ENCODE data around the gene CD320.
"Not testable (repeated sequence)": the region's sequence is repeated elsewhere in the genome, so short reads cannot be mapped to it uniquely, and the experiment has no call there.

The CD320 gene

DNA sequence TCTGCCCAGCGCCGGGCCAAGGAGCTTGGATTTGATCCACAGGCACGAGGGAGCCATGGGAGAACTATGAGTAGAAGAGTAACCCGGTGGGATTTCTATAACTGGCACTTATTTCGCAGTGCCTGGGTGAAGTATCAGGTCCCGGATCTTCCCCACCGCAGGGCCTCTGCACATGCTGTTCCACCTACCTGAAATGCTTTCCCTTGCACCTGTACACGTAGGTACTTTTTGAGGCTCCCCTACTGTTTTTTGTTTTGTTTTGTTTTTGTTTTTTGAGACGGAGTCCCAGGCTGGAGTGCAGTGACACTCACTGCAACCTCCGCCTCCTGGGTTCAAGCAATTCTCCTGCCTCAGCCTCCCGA, 35.3 kb upstream of the CD320 start:
- H3K4me3 ChIP-seq (ENCODE audit: low read depth in 1 of 2, low read length in 1 of 2): no peak overlapping the region
- TF ChIP-seq, protein P1, sequence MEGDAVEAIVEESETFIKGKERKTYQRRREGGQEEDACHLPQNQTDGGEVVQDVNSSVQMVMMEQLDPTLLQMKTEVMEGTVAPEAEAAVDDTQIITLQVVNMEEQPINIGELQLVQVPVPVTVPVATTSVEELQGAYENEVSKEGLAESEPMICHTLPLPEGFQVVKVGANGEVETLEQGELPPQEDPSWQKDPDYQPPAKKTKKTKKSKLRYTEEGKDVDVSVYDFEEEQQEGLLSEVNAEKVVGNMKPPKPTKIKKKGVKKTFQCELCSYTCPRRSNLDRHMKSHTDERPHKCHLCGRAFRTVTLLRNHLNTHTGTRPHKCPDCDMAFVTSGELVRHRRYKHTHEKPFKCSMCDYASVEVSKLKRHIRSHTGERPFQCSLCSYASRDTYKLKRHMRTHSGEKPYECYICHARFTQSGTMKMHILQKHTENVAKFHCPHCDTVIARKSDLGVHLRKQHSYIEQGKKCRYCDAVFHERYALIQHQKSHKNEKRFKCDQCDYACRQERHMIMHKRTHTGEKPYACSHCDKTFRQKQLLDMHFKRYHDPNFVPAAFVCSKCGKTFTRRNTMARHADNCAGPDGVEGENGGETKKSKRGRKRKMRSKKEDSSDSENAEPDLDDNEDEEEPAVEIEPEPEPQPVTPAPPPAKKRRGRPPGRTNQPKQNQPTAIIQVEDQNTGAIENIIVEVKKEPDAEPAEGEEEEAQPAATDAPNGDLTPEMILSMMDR (IDR thresholded peaks at IDR 0.05): no peak
- no peaks in the 10 kb centered on the region for H3K4me1 ChIP-seq (ENCODE audit: control insufficient read depth in 1 of 2, insufficient read depth in 1 of 2, low read depth in 1 of 2, low read length in 1 of 2)
- H3K27me3 ChIP-seq: peaks cover 72% of the 10 kb centered on the region
- no peak overlapping the region for H3K27ac ChIP-seq
- H3K9me3 ChIP-seq: no peaks in the 10 kb centered on the region
- H3K36me3 ChIP-seq: no peaks in the 10 kb centered on the region

DNA sequence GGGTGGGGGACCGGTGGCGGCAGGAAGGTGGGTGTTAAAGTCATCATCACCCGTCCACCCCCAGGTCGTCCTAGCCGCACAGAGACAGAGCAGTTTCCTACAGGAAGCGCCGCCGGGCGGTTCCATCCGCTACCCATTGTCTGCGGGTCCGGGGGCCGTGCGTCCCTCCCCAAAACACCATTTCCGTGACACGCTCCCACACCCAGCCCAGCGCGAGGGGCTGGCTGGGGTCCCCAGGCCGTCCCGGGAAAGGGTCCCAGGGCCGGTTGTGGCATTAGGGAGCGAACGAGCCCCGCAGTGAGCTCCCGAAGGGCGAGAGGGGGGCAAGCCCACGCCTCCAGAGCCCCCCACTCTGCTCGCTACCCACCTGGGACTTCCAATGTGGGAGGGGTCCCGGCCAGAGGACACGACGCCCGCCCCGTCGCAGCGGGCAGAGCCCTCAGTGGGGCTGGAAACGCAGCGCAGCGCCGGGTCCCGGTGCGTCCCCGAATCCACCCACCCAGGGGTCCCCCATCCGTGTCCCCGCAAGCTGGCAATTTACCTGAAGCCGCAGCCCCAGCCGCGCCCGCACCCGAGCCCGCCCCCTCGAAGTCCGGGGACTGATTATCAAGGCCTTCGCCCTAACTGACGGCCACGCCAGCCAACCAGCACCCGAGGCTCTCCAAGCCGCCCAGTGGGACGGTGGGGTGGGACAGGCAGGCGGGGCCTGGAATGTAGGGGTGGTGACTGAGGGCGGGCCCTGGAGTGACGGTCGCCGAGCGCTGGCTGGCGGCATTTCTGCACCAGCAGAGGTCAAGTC, 34.7 kb upstream of the CD320 start, which contains the start of gene KANK3:
KANK3 (minus strand) TSS at position 579 of the 799 bp plus-strand sequence. CDS start 5,434 bp downstream, outside the sequence.
- Histone ChIP-seq H3K4me1 (ENCODE audit: control insufficient read depth in 1 of 2, insufficient read depth in 1 of 2, low read depth in 1 of 2, low read length in 1 of 2) (no peaks in the 10 kb centered on the region), H3K36me3 (no peaks in the 10 kb centered on the region), H3K4me3 (ENCODE audit: low read depth in 1 of 2, low read length in 1 of 2) (no peak within 1 kb of the TSS), H3K27me3 (peaks cover 78% of the 10 kb centered on the region), H3K9me3 (no peaks in the 10 kb centered on the region), H3K27ac (no peak within 1 kb of the TSS)
- TF ChIP-seq, protein P1 (IDR thresholded peaks at IDR 0.05): no peak

DNA sequence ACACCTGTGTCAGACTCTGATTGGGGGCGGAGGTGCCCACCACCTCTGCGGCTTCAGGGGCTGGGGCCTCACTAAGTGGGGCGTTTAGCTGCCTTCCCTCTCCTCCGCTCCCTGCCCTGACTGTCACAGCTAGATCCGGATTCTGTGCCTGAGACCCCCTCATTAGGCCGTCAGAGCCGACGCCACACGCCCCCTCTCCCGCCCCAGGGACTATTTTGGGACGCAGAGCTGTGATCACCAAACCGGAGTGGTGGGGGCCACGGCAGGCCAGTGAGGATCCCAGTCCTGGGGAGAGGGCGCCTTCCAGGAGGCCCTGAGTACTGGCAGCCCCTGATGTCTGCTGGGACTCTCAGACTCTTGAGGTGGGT, 34.1 kb upstream of the CD320 start:
- TF ChIP-seq, protein P1 (IDR thresholded peaks at IDR 0.05): no peak
- no peaks in the 10 kb centered on the region for H3K9me3 ChIP-seq
- H3K4me1 ChIP-seq (ENCODE audit: control insufficient read depth in 1 of 2, insufficient read depth in 1 of 2, low read depth in 1 of 2, low read length in 1 of 2): no peaks in the 10 kb centered on the region
- no peaks in the 10 kb centered on the region for H3K36me3 ChIP-seq
- no peak overlapping the region for H3K4me3 ChIP-seq (ENCODE audit: low read depth in 1 of 2, low read length in 1 of 2)
- peaks cover 83% of the 10 kb centered on the region for H3K27me3 ChIP-seq
- no peak overlapping the region for H3K27ac ChIP-seq

DNA sequence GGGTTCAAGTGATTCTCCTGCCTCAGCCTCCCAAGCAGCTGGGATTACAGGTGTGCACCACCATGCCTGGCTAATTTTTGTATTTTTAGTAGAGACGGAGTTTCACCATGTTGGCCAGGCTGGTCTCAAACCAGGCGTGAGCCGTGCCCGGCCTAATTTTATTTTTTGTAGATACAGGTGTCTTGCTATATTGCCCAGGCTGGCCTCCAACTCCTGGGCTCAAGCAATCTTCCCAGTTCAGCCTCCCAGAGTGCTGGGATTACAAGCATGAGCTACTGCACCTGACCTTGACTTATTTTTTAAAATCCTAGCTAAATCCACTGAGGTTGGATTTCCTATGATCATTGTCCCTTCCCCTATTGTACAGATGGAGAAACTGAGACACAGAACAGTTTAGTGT, 33.3 kb upstream of the CD320 start:
- not testable (repeated sequence) for H3K4me3 ChIP-seq (ENCODE audit: low read depth in 1 of 2, low read length in 1 of 2); H3K4me1 ChIP-seq (ENCODE audit: control insufficient read depth in 1 of 2, insufficient read depth in 1 of 2, low read depth in 1 of 2, low read length in 1 of 2); H3K27ac ChIP-seq; H3K36me3 ChIP-seq; H3K9me3 ChIP-seq
- H3K27me3 ChIP-seq: peaks cover 90% of the 10 kb centered on the region

DNA sequence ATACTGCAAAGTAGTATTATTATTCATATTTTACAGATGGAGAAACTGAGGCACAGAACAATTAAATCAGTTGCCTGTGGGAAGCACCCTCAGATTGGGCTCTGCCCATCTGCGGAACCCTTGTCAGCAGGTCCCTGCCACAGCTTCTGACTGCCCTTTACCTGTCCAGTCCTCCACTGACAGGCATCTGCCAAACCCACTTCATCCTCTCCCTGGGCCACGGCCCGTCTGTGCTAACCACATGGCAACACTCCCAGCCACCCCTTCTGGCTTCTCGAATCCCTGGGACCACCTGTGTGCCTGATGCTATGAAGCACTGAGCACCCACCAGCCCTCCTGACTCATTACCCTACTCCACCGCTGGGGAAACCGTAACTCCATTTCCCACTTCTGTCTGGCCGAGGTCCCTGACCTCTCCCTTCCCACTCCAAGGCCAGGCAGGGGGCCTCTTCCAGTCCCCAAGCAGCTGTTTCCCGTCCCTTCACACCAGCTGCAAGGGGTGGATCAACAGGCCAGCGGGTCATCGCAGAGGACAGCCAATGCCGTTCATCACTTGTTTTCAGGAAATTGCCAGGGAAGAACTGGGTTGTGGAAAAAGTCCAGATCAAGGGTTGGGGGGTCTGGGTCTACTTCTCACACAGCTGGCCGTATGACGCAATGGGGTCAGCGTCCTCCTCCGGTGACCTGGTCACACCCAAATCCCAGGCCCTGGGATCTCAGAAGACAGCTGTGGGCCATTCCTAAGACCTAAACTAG, 32.4 kb upstream of the CD320 start:
- TF ChIP-seq, protein P1 (IDR thresholded peaks at IDR 0.05): no peak
- H3K27me3 ChIP-seq: peaks cover 98% of the 10 kb centered on the region
- H3K4me3 ChIP-seq (ENCODE audit: low read depth in 1 of 2, low read length in 1 of 2): no peak overlapping the region
- no peaks in the 10 kb centered on the region for H3K9me3 ChIP-seq
- no peak overlapping the region for H3K27ac ChIP-seq
- no peaks in the 10 kb centered on the region for H3K4me1 ChIP-seq (ENCODE audit: control insufficient read depth in 1 of 2, insufficient read depth in 1 of 2, low read depth in 1 of 2, low read length in 1 of 2)
- no peaks in the 10 kb centered on the region for H3K36me3 ChIP-seq

DNA sequence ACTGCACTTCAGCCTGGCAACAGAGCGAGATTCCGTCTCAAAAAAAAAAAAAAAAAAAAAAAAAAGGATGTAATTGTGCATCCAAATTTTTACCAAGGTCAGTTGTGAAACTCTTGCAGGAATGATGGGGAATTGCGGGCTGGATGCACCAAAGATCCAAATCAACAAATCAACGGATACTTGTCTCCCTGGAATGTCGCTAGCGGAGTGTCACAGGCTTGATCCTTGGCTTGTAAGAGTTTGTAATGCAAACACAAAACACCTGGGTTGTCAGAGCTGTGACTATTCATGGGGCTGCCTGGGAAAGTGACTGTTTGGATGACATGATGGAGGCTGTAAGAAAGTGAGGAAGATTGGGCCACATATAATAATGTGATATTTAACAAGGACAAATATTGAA, 30.7 kb upstream of the CD320 start:
- no peaks in the 10 kb centered on the region for H3K4me1 ChIP-seq (ENCODE audit: control insufficient read depth in 1 of 2, insufficient read depth in 1 of 2, low read depth in 1 of 2, low read length in 1 of 2)
- no peaks in the 10 kb centered on the region for H3K9me3 ChIP-seq
- H3K27ac ChIP-seq: no peak overlapping the region
- no peak overlapping the region for H3K4me3 ChIP-seq (ENCODE audit: low read depth in 1 of 2, low read length in 1 of 2)
- peaks cover 99% of the 10 kb centered on the region for H3K27me3 ChIP-seq
- TF ChIP-seq, protein P1 (IDR thresholded peaks at IDR 0.05): no peak
- H3K36me3 ChIP-seq: no peaks in the 10 kb centered on the region
